Neuronal stem cell (in vitro differentiated cells): ENCODE results near the gene ATP11B.

Source experiments
- DNase-seq: peaks from one replicate; pipeline ENCODE4 v3.0.0-alpha.2; 2013; ENCODE audit warnings: low spot score
- H2AFZ ChIP-seq: one replicate; pipeline ENCODE4 v1.6.1; 2013; ENCODE audit warnings: mild to moderate bottlenecking, low read length, inconsistent platforms
- H2AK5ac ChIP-seq: 2 replicates; pipeline ENCODE4 v1.6.1; 2013; ENCODE audit warnings: low read depth, mild to moderate bottlenecking, inconsistent platforms, low read length, moderate library complexity, mixed read lengths
- H2BK120ac ChIP-seq: 2 replicates; pipeline ENCODE4 v1.6.1; 2013; ENCODE audit warnings: low read depth, mild to moderate bottlenecking, inconsistent platforms, low read length, moderate library complexity, mixed read lengths
- H2BK12ac ChIP-seq: one replicate; pipeline ENCODE4 v1.6.1; 2013; ENCODE audit warnings: low read length, inconsistent platforms
- H2BK15ac ChIP-seq: 2 replicates; pipeline ENCODE4 v1.6.1; 2013; ENCODE audit warnings: mild to moderate bottlenecking, low read length, inconsistent platforms, mixed read lengths
- H2BK5ac ChIP-seq: one replicate; pipeline ENCODE4 v1.6.1; 2013; ENCODE audit warnings: inconsistent platforms, mild to moderate bottlenecking, low read length, moderate library complexity
- H3K14ac ChIP-seq: one replicate; pipeline ENCODE4 v1.6.1; 2013; ENCODE audit warnings: low read length, inconsistent platforms
- H3K18ac ChIP-seq: 2 replicates; pipeline ENCODE4 v1.6.1; 2013; ENCODE audit warnings: low read length, inconsistent platforms
- H3K23ac ChIP-seq: 2 replicates; pipeline ENCODE4 v1.6.1; 2013; ENCODE audit warnings: low read depth, mild to moderate bottlenecking, mixed read lengths, low read length, inconsistent platforms; ENCODE audit not compliant: poor library complexity
- H3K27ac ChIP-seq: replicated peaks from 3 replicates; pipeline ENCODE4 v1.5.1; 2013; ENCODE audit warnings: low read length, inconsistent platforms
- H3K27me3 ChIP-seq, 3 experiments: 2 replicates each; pipeline ENCODE4 v1.6.1; 2013; ENCODE audit warnings: low read length in 3 of 3, mild to moderate bottlenecking in 2 of 3, inconsistent platforms in 1 of 3, low read depth in 1 of 3, mixed read lengths in 1 of 3, moderate library complexity in 1 of 3; ENCODE audit not compliant: control insufficient read depth in 3 of 3, insufficient read depth in 3 of 3
- H3K36me3 ChIP-seq, 2 donors: replicated peaks in 1 of 2; 2 replicates each; pipeline ENCODE4 v1.6.1; 2013; ENCODE audit warnings: low read length in 2 of 2; ENCODE audit not compliant: control insufficient read depth in 2 of 2, insufficient read depth in 2 of 2
- H3K4ac ChIP-seq: 2 replicates; pipeline ENCODE4 v1.6.1; 2013; ENCODE audit warnings: inconsistent platforms, mild to moderate bottlenecking, low read length, moderate library complexity
- H3K4me1 ChIP-seq, 2 donors: 1 replicate in 1 of 2; 2 replicates in 1 of 2; pipeline ENCODE4 v1.6.1; 2013; ENCODE audit warnings: low read length in 2 of 2, low read depth in 1 of 2; ENCODE audit not compliant: control insufficient read depth in 2 of 2, insufficient read depth in 1 of 2
- H3K4me2 ChIP-seq: one replicate; pipeline ENCODE4 v1.6.1; 2013; ENCODE audit warnings: mild to moderate bottlenecking, low read length, inconsistent platforms; ENCODE audit not compliant: insufficient read depth, poor library complexity, severe bottlenecking
- H3K4me3 ChIP-seq, 2 donors: 2 replicates each; pipeline ENCODE4 v1.5.1; 2013; ENCODE audit warnings: low read length in 2 of 2, mild to moderate bottlenecking in 2 of 2, inconsistent platforms in 1 of 2, moderate library complexity in 1 of 2
- H3K79me1 ChIP-seq: one replicate; pipeline ENCODE4 v1.6.1; 2013; ENCODE audit warnings: low read depth, mild to moderate bottlenecking, inconsistent platforms, low read length, moderate library complexity
- H3K9ac ChIP-seq: one replicate; pipeline ENCODE4 v1.6.1; 2013; ENCODE audit warnings: mild to moderate bottlenecking, low read depth, low read length, inconsistent platforms; ENCODE audit not compliant: poor library complexity
- H3K9me3 ChIP-seq, 2 donors: replicated peaks in 1 of 2; 2 replicates each; pipeline versions ENCODE3 to v1.6.1; 2013; ENCODE audit warnings: low read length in 2 of 2, mild to moderate bottlenecking in 2 of 2, inconsistent platforms in 1 of 2, low read depth in 1 of 2, mixed read lengths in 1 of 2, moderate library complexity in 1 of 2; ENCODE audit not compliant: control insufficient read depth in 2 of 2, insufficient read depth in 1 of 2
- H4K8ac ChIP-seq: one replicate; pipeline ENCODE4 v1.6.1; 2013; ENCODE audit warnings: low read depth, mild to moderate bottlenecking, inconsistent platforms, low read length, moderate library complexity
- H4K91ac ChIP-seq: one replicate; pipeline ENCODE4 v1.6.1; 2013; ENCODE audit warnings: low read length, low read depth, mild to moderate bottlenecking, inconsistent platforms; ENCODE audit not compliant: poor library complexity
- WGBS, 2 donors: extraction: QIAGEN DNeasy Blood & Tissue Kit; methylation state at CpG; one replicate each; pipeline ENCODE4 v1.1.7; 2013; ENCODE audit warnings: missing lambda C conversion rate in 2 of 2, mixed read lengths in 1 of 2; ENCODE audit not compliant: insufficient read length in 2 of 2, insufficient replicate concordance in 1 of 2; ENCODE audit errors: extremely low coverage in 2 of 2; 5-methylcytosine and 5-hydroxymethylcytosine counted together

The ATP11B gene

DNA sequence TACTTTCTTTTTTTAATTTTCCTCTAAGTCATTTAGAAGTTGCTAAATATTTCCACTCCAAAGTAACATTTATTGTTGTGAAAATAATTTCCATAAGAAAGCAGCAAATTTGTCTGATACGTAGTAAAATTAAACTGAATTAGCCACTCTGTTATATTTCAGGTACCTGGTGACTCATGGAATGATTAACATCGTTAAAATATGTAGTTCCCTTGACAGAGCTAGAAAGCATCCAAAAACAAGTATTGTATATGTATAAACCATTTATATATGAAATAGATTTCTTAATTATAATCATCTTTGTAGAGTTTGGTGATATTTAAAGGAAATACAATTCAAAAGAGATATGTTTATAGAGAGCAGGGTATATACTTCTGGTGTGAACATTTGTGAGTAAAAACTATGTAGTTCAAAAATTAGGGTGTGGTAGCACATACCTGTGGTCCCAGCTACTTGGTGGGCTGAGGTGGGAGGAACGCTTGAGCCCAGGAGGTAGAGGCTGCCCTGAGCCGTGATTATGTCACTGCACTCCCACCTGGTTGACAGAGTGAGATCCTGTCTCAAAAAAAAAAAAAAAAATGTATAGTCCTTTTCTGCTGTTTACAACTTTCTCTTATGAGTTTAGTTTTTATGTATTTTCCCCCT lies 36.6 kb downstream of the ATP11B start:
- no peak overlapping the region for H3K18ac ChIP-seq
- no peaks in the 10 kb centered on the region for H3K27me3 ChIP-seq
- H3K23ac ChIP-seq = no peak overlapping the region
- no peak overlapping the region for H2BK5ac ChIP-seq
- no peak overlapping the region for H4K91ac ChIP-seq
- no peak for DNase-seq
- H3K14ac ChIP-seq = no peak overlapping the region
- H3K79me1 ChIP-seq = no peaks in the 10 kb centered on the region
- H3K27ac ChIP-seq = no peak overlapping the region
- H2BK15ac ChIP-seq = no peak overlapping the region
- H4K8ac ChIP-seq = no peak overlapping the region
- no peak overlapping the region for H3K9ac ChIP-seq
- no peaks in the 10 kb centered on the region for H3K9me3 ChIP-seq
- no CpG with 5 or more reads among the region's 4 CpGs for WGBS, 2 donors
- no peak overlapping the region for H3K4me3 ChIP-seq
- H3K36me3 ChIP-seq = peaks cover 0 to 19% of the 10 kb centered on the region in 2 donors
- H3K4me2 ChIP-seq = no peak overlapping the region
- H3K4me1 ChIP-seq = no peaks in the 10 kb centered on the region
- no peak overlapping the region for H2BK120ac ChIP-seq
- H2BK12ac ChIP-seq = no peak overlapping the region
- no peak overlapping the region for H2AFZ ChIP-seq
- no peak overlapping the region for H3K4ac ChIP-seq
- H2AK5ac ChIP-seq = no peak overlapping the region

DNA sequence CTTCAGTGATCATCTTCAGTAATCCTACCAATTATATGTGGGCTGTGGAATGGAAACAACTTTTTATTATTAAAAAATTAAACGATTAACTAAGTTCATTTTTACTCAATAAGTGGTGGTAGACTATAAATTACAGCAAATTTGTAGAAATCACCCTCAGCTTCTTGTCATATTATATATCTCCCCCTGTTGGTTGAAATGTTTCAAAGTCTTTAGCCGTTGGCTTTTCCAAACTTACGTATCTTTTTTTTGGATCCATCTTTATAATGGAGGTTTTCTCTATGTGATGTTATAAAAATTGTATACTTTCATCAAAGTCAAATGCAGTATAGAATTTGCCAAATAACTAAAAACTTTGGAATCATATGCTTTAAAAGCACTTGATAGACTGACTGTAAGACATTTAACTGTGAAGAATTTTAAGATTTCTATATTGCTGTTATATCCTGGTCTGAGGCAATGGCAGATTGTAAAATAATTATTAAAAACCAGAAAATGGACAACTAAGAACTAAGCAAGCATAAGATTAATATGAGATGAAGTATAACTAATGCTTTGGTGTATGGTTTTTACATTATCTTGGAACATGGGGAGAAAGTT lies 44.7 kb downstream of the ATP11B start:
- Histone ChIP-seq H3K4me1 (no peaks in the 10 kb centered on the region), H2BK15ac (no peak overlapping the region), H3K9me3 (no peaks in the 10 kb centered on the region), H4K91ac (no peak overlapping the region), H4K8ac (no peak overlapping the region), H2AFZ (no peak overlapping the region), H3K36me3 (peaks cover 0 to 59% of the 10 kb centered on the region in 2 donors), H3K23ac (no peak overlapping the region), H3K27me3 (no peaks in the 10 kb centered on the region), H3K27ac (no peak overlapping the region), H3K14ac (no peak overlapping the region), H2BK120ac (no peak overlapping the region), H3K4me2 (no peak overlapping the region), H3K79me1 (no peaks in the 10 kb centered on the region), H3K18ac (no peak overlapping the region), H2BK12ac (no peak overlapping the region), H3K4me3 (no peak overlapping the region), H2AK5ac (no peak overlapping the region), H3K9ac (no peak overlapping the region), H3K4ac (no peak overlapping the region), H2BK5ac (no peak overlapping the region)
- no CpG with 5 or more reads among the region's 3 CpGs for WGBS, 2 donors
- DNase-seq = no peak

- no peak overlapping the region for H4K8ac ChIP-seq
- WGBS, 2 donors = no CpG with 5 or more reads among the region's 4 CpGs
- peaks cover 0 to 47% of the 10 kb centered on the region in 2 donors for H3K36me3 ChIP-seq
- H2BK5ac ChIP-seq = no peak overlapping the region
- H4K91ac ChIP-seq = no peak overlapping the region
- no peak overlapping the region for H3K9ac ChIP-seq
- H3K79me1 ChIP-seq = no peaks in the 10 kb centered on the region
- no peaks in the 10 kb centered on the region for H3K27me3 ChIP-seq
- no peak overlapping the region for H3K4ac ChIP-seq
- H3K4me2 ChIP-seq = no peak overlapping the region
- H3K27ac ChIP-seq = no peak overlapping the region
- H3K9me3 ChIP-seq = no peaks in the 10 kb centered on the region
- DNase-seq = no peak
- no peak overlapping the region for H3K18ac ChIP-seq
- no peak overlapping the region for H3K23ac ChIP-seq
- H2BK120ac ChIP-seq = no peak overlapping the region
- no peak overlapping the region for H3K14ac ChIP-seq
- H3K4me3 ChIP-seq = no peak overlapping the region
- no peaks in the 10 kb centered on the region for H3K4me1 ChIP-seq
- H2BK15ac ChIP-seq = no peak overlapping the region
- no peak overlapping the region for H2AFZ ChIP-seq
- no peak overlapping the region for H2BK12ac ChIP-seq
- no peak overlapping the region for H2AK5ac ChIP-seq
These were observed 50.2 kb downstream of the ATP11B start for GRCh38 chr3:182843478-182843877.

- Histone ChIP-seq H3K4ac (no peak overlapping the region), H2BK15ac (no peak overlapping the region), H3K18ac (no peak overlapping the region), H2AFZ (no peak overlapping the region), H2BK12ac (no peak overlapping the region), H3K27ac (no peak overlapping the region), H3K9ac (no peak overlapping the region), H3K4me2 (no peak overlapping the region), H2BK5ac (no peak overlapping the region), H3K4me1 (no peaks in the 10 kb centered on the region), H3K79me1 (no peaks in the 10 kb centered on the region), H3K27me3 (no peaks in the 10 kb centered on the region), H3K36me3 (peaks cover 0 to 54% of the 10 kb centered on the region in 2 donors), H4K8ac (no peak overlapping the region), H2AK5ac (no peak overlapping the region), H3K9me3 (no peaks in the 10 kb centered on the region), H3K14ac (no peak overlapping the region), H4K91ac (no peak overlapping the region), H3K4me3 (no peak overlapping the region), H2BK120ac (no peak overlapping the region), H3K23ac (no peak overlapping the region)
- no peak for DNase-seq
These were observed 55.6 kb downstream of the ATP11B start for GRCh38 chr3:182848906-182849305.
